GM10266 (cell line): Measurements from ENCODE around the gene SLC35B1.
"Not testable (repeated sequence)": the region's sequence is repeated elsewhere in the genome, so short reads cannot be mapped to it uniquely, and the experiment has no call there.

ENCODE experiments used
- DNase-seq: peaks from one replicate; pipeline ENCODE4 v3.0.0; 2012; ENCODE audit errors: extremely low spot score
- CTCF ChIP-seq: IDR thresholded peaks from 2 replicates; pipeline ENCODE4 v1.5.1; 2012; ENCODE audit warnings: mild to moderate bottlenecking, low read depth; ENCODE audit not compliant: control insufficient read depth, insufficient read depth; ENCODE audit errors: missing control alignments

SLC35B1 gene

GRCh38 chr17:49730785-49731434, 23.1 kb upstream of the SLC35B1 start:
- TF ChIP-seq CTCF, result no peak
- no peak for DNase-seq

- no peak for TF ChIP-seq CTCF
- DNase-seq, result no peak
Measured at GRCh38 chr17:49730078-49730784, 22.5 kb upstream of the SLC35B1 start.

GRCh38 chr17:49729069-49729468, 21.3 kb upstream of the SLC35B1 start:
- TF ChIP-seq CTCF, result no peak
- DNase-seq, result no peak

- DNase-seq, result no peak
- TF ChIP-seq CTCF, result no peak
Measured at GRCh38 chr17:49728425-49728824, 20.7 kb upstream of the SLC35B1 start.

GRCh38 chr17:49727380-49727779, 19.6 kb upstream of the SLC35B1 start:
- no peak for DNase-seq
- TF ChIP-seq CTCF, result no peak

- no peak for TF ChIP-seq CTCF
- DNase-seq, result no peak
Measured at GRCh38 chr17:49725452-49726130, 17.8 kb upstream of the SLC35B1 start.

GRCh38 chr17:49724552-49724951, 16.8 kb upstream of the SLC35B1 start:
- not testable (repeated sequence) for DNase-seq
